ENCODE data around the gene FOXJ2.

Gene FOXJ2

GRCh38 chr12:8037947-8038346 lies 5.4 kb downstream of the FOXJ2 start:
- no peak overlapping the region for H3K4me2 ChIP-seq (ENCODE audit: low read length, poor library complexity, severe bottlenecking)
- H3K4me3 ChIP-seq (ENCODE audit: insufficient read depth in 1 of 2, low read depth in 1 of 2, low read length in 2 of 2) = peak overlapping the region in 1 of 2 experiments; percentile 67
- no peak overlapping the region for H4K8ac ChIP-seq (ENCODE audit: low read length)
- no peak overlapping the region for H3K9ac ChIP-seq (ENCODE audit: low read length)
- no peak overlapping the region for H3K23ac ChIP-seq (ENCODE audit: low read length in 2 of 2)
- WGBS = 77% methylated on average over 5 of the region's 6 CpGs
- H2BK15ac ChIP-seq (ENCODE audit: low read depth, poor library complexity, severe bottlenecking) = no peak overlapping the region
- H2BK5ac ChIP-seq (ENCODE audit: low read depth, low read length, poor library complexity, severe bottlenecking) = no peak overlapping the region
- no peak for DNase-seq
- H2AFZ ChIP-seq (ENCODE audit: low read depth, low read length) = no peak overlapping the region
- H4K91ac ChIP-seq (ENCODE audit: low read length) = no peak overlapping the region
- H3K36me3 ChIP-seq (ENCODE audit: control insufficient read depth in 1 of 2, insufficient read depth in 2 of 2, low read depth in 1 of 2, low read length in 2 of 2) = peaks cover 17 to 40% of the 10 kb centered on the region in 2 experiments
- H2BK12ac ChIP-seq (ENCODE audit: low read length in 2 of 2) = peak overlapping the region in 1 of 2 experiments; percentile 40
- H3K4me1 ChIP-seq (ENCODE audit: control insufficient read depth, insufficient read depth, low read depth, low read length) = peaks cover 22% of the 10 kb centered on the region
- H3K14ac ChIP-seq (ENCODE audit: low read length in 2 of 2) = no peak overlapping the region
- H2BK120ac ChIP-seq (ENCODE audit: low read depth, low read length) = no peak overlapping the region
- H3K4ac ChIP-seq (ENCODE audit: low read depth in 1 of 2, low read length in 2 of 2) = no peak overlapping the region
- no peak overlapping the region for H3K27ac ChIP-seq (ENCODE audit: low read length, poor library complexity, severe bottlenecking)
- H2AK5ac ChIP-seq (ENCODE audit: low read length, severe bottlenecking) = no peak overlapping the region
- H3K18ac ChIP-seq (ENCODE audit: low read depth in 1 of 2, low read length in 2 of 2) = no peak overlapping the region
- H3K79me1 ChIP-seq (replicated peaks; ENCODE audit: low read length, poor library complexity, severe bottlenecking) = peaks cover 33% of the 10 kb centered on the region
- no peaks in the 10 kb centered on the region for H3K27me3 ChIP-seq (ENCODE audit: control insufficient read depth in 1 of 2, insufficient read depth in 1 of 2, low read length in 2 of 2)
- no peaks in the 10 kb centered on the region for H3K9me3 ChIP-seq (ENCODE audit: control insufficient read depth, low read length)

- no peak overlapping the region for H2BK5ac ChIP-seq (ENCODE audit: low read depth, low read length, poor library complexity, severe bottlenecking)
- H3K4me2 ChIP-seq (ENCODE audit: low read length, poor library complexity, severe bottlenecking) = peak overlapping the region; percentile 45
- peak overlapping the region in 1 of 2 experiments; percentile 19 for H3K4ac ChIP-seq (ENCODE audit: low read depth in 1 of 2, low read length in 2 of 2)
- H3K9ac ChIP-seq (ENCODE audit: low read length) = peak overlapping the region; percentile 65
- H3K4me3 ChIP-seq (ENCODE audit: insufficient read depth in 1 of 2, low read depth in 1 of 2, low read length in 2 of 2) = peak overlapping the region in 1 of 2 experiments; percentile 67
- peak; percentile 85 for DNase-seq
- no peak overlapping the region for H2BK120ac ChIP-seq (ENCODE audit: low read depth, low read length)
- H3K27ac ChIP-seq (ENCODE audit: low read length, poor library complexity, severe bottlenecking) = peak overlapping the region; percentile 19
- H3K23ac ChIP-seq (ENCODE audit: low read length in 2 of 2) = peak overlapping the region in 1 of 2 experiments; percentile 90
- H2AFZ ChIP-seq (ENCODE audit: low read depth, low read length) = peak overlapping the region; percentile 23
- no peaks in the 10 kb centered on the region for H3K27me3 ChIP-seq (ENCODE audit: control insufficient read depth in 1 of 2, insufficient read depth in 1 of 2, low read length in 2 of 2)
- no peak overlapping the region for H2AK5ac ChIP-seq (ENCODE audit: low read length, severe bottlenecking)
- H4K8ac ChIP-seq (ENCODE audit: low read length) = peak overlapping the region; percentile 1
- H3K14ac ChIP-seq (ENCODE audit: low read length in 2 of 2) = peak overlapping the region in 1 of 2 experiments; percentile 89
- peaks cover 22 to 47% of the 10 kb centered on the region in 2 experiments for H3K36me3 ChIP-seq (ENCODE audit: control insufficient read depth in 1 of 2, insufficient read depth in 2 of 2, low read depth in 1 of 2, low read length in 2 of 2)
- no peaks in the 10 kb centered on the region for H3K9me3 ChIP-seq (ENCODE audit: control insufficient read depth, low read length)
- no peak overlapping the region for H2BK15ac ChIP-seq (ENCODE audit: low read depth, poor library complexity, severe bottlenecking)
- 14% methylated on average over 13 of the region's 13 CpGs for WGBS
- H2BK12ac ChIP-seq (ENCODE audit: low read length in 2 of 2) = no peak overlapping the region
- H3K18ac ChIP-seq (ENCODE audit: low read depth in 1 of 2, low read length in 2 of 2) = peak overlapping the region in 1 of 2 experiments; percentile 76
- no peak overlapping the region for H4K91ac ChIP-seq (ENCODE audit: low read length)
- H3K4me1 ChIP-seq (ENCODE audit: control insufficient read depth, insufficient read depth, low read depth, low read length) = peaks cover 17% of the 10 kb centered on the region
- H3K79me1 ChIP-seq (replicated peaks; ENCODE audit: low read length, poor library complexity, severe bottlenecking) = peaks cover 26% of the 10 kb centered on the region
Observed at GRCh38 chr12:8038659-8039114, 6.2 kb downstream of the FOXJ2 start.

- no peak overlapping the region for H2BK120ac ChIP-seq (ENCODE audit: low read depth, low read length)
- H2AFZ ChIP-seq (ENCODE audit: low read depth, low read length) = no peak overlapping the region
- no peak overlapping the region for H3K4me3 ChIP-seq (ENCODE audit: insufficient read depth in 1 of 2, low read depth in 1 of 2, low read length in 2 of 2)
- no peak overlapping the region for H3K4me2 ChIP-seq (ENCODE audit: low read length, poor library complexity, severe bottlenecking)
- peaks cover 17% of the 10 kb centered on the region for H3K79me1 ChIP-seq (replicated peaks; ENCODE audit: low read length, poor library complexity, severe bottlenecking)
- no peak overlapping the region for H2BK5ac ChIP-seq (ENCODE audit: low read depth, low read length, poor library complexity, severe bottlenecking)
- no peak overlapping the region for H3K9ac ChIP-seq (ENCODE audit: low read length)
- no peak overlapping the region for H2AK5ac ChIP-seq (ENCODE audit: low read length, severe bottlenecking)
- no peak overlapping the region for H2BK15ac ChIP-seq (ENCODE audit: low read depth, poor library complexity, severe bottlenecking)
- H3K4me1 ChIP-seq (ENCODE audit: control insufficient read depth, insufficient read depth, low read depth, low read length) = peaks cover 10% of the 10 kb centered on the region
- no peak overlapping the region for H3K27ac ChIP-seq (ENCODE audit: low read length, poor library complexity, severe bottlenecking)
- WGBS = 91% methylated on average over 1 of the region's 1 CpG
- H3K36me3 ChIP-seq (ENCODE audit: control insufficient read depth in 1 of 2, insufficient read depth in 2 of 2, low read depth in 1 of 2, low read length in 2 of 2) = peaks cover 41 to 68% of the 10 kb centered on the region in 2 experiments
- H4K8ac ChIP-seq (ENCODE audit: low read length) = no peak overlapping the region
- H3K9me3 ChIP-seq (ENCODE audit: control insufficient read depth, low read length) = no peaks in the 10 kb centered on the region
- no peak overlapping the region for H3K18ac ChIP-seq (ENCODE audit: low read depth in 1 of 2, low read length in 2 of 2)
- no peak overlapping the region for H3K14ac ChIP-seq (ENCODE audit: low read length in 2 of 2)
- no peak overlapping the region for H3K23ac ChIP-seq (ENCODE audit: low read length in 2 of 2)
- no peaks in the 10 kb centered on the region for H3K27me3 ChIP-seq (ENCODE audit: control insufficient read depth in 1 of 2, insufficient read depth in 1 of 2, low read length in 2 of 2)
- no peak overlapping the region for H2BK12ac ChIP-seq (ENCODE audit: low read length in 2 of 2)
- H4K91ac ChIP-seq (ENCODE audit: low read length) = no peak overlapping the region
- no peak overlapping the region for H3K4ac ChIP-seq (ENCODE audit: low read depth in 1 of 2, low read length in 2 of 2)
- no peak for DNase-seq
Observed at GRCh38 chr12:8040791-8041190, 8.3 kb downstream of the FOXJ2 start.

- Histone ChIP-seq H2BK12ac (ENCODE audit: low read length in 2 of 2) (no peak overlapping the region), H3K27ac (ENCODE audit: low read length, poor library complexity, severe bottlenecking) (no peak overlapping the region), H3K79me1 (replicated peaks; ENCODE audit: low read length, poor library complexity, severe bottlenecking) (peaks cover 14% of the 10 kb centered on the region), H2BK5ac (ENCODE audit: low read depth, low read length, poor library complexity, severe bottlenecking) (no peak overlapping the region), H3K4me2 (ENCODE audit: low read length, poor library complexity, severe bottlenecking) (no peak overlapping the region), H3K9me3 (ENCODE audit: control insufficient read depth, low read length) (no peaks in the 10 kb centered on the region), H3K4me3 (ENCODE audit: insufficient read depth in 1 of 2, low read depth in 1 of 2, low read length in 2 of 2) (no peak overlapping the region), H3K27me3 (ENCODE audit: control insufficient read depth in 1 of 2, insufficient read depth in 1 of 2, low read length in 2 of 2) (no peaks in the 10 kb centered on the region), H3K4ac (ENCODE audit: low read depth in 1 of 2, low read length in 2 of 2) (no peak overlapping the region), H3K9ac (ENCODE audit: low read length) (no peak overlapping the region), H2BK120ac (ENCODE audit: low read depth, low read length) (no peak overlapping the region), H2AFZ (ENCODE audit: low read depth, low read length) (no peak overlapping the region), H4K8ac (ENCODE audit: low read length) (no peak overlapping the region), H2BK15ac (ENCODE audit: low read depth, poor library complexity, severe bottlenecking) (no peak overlapping the region), H3K18ac (ENCODE audit: low read depth in 1 of 2, low read length in 2 of 2) (no peak overlapping the region), H3K23ac (ENCODE audit: low read length in 2 of 2) (no peak overlapping the region), H3K36me3 (ENCODE audit: control insufficient read depth in 1 of 2, insufficient read depth in 2 of 2, low read depth in 1 of 2, low read length in 2 of 2) (peaks cover 62 to 94% of the 10 kb centered on the region in 2 experiments), H3K14ac (ENCODE audit: low read length in 2 of 2) (no peak overlapping the region), H4K91ac (ENCODE audit: low read length) (no peak overlapping the region), H2AK5ac (ENCODE audit: low read length, severe bottlenecking) (no peak overlapping the region), H3K4me1 (ENCODE audit: control insufficient read depth, insufficient read depth, low read depth, low read length) (no peaks in the 10 kb centered on the region)
- DNase-seq = peak; percentile 82
- WGBS = 46% methylated on average over 8 of the region's 8 CpGs
Observed at GRCh38 chr12:8045952-8046944, 13.7 kb downstream of the FOXJ2 start.

All from mesenchymal stem cell (in vitro differentiated cells and primary cell).